OCI-LY3 (cell line): ENCODE results near the gene GABARAP.
A peak's percentile ranks its signal among the peaks of the same experiment; 100 is the strongest.
"Not testable (repeated sequence)": the region's sequence is repeated elsewhere in the genome, so short reads cannot be mapped to it uniquely, and the experiment has no call there.

Experiments
- H2AFZ ChIP-seq: fragments of 200-600, 300-600 bp; shearing (Covaris generic); 2 replicates; pipeline ENCODE4 v1.6.0; 2014; ENCODE audit warnings: antibody characterized with exemption, low read depth, low read length
- H3K27ac ChIP-seq: fragments of 200-600, 300-600 bp; sonication (generic); 2 replicates; pipeline ENCODE4 v1.5.1; 2014; ENCODE audit warnings: mild to moderate bottlenecking, low read length, moderate library complexity, mixed read lengths
- H3K27me3 ChIP-seq: fragments of 200-600, 300-600 bp; sonication (generic); 2 replicates; pipeline ENCODE4 v1.6.1; 2014; ENCODE audit warnings: low read depth, low read length, mixed read lengths
- H3K36me3 ChIP-seq: fragments of 200-600, 300-600 bp; sonication (generic); replicated peaks from 2 replicates; pipeline ENCODE3; 2014; ENCODE audit warnings: low read depth, low read length, mixed read lengths
- H3K4me1 ChIP-seq: fragments of 300-600, 200-600 bp; sonication (generic); 2 replicates; pipeline ENCODE4 v1.6.1; 2014; ENCODE audit warnings: low read length, mixed read lengths
- H3K4me2 ChIP-seq: fragments of 200-600, 300-600 bp; sonication (generic); 2 replicates; pipeline ENCODE4 v1.6.1; 2014; ENCODE audit warnings: low read length, mixed read lengths
- H3K4me3 ChIP-seq: fragments of 300-600, 200-600 bp; sonication (generic); 2 replicates; pipeline ENCODE4 v1.5.1; 2014; ENCODE audit warnings: antibody characterized with exemption, mild to moderate bottlenecking, low read length, moderate library complexity
- H3K79me2 ChIP-seq: fragments of 300-600, 200-600 bp; shearing (Covaris generic); 2 replicates; pipeline ENCODE4 v1.6.1; 2014; ENCODE audit warnings: mild to moderate bottlenecking, low read length, mixed read lengths
- H3K9ac ChIP-seq: fragments of 300-600, 200-600 bp; shearing (Covaris generic); 2 replicates; pipeline ENCODE4 v1.6.0; 2014; ENCODE audit warnings: mild to moderate bottlenecking, low read length, moderate library complexity
- H3K9me3 ChIP-seq: fragments of 200-600, 300-600 bp; shearing (Covaris generic); 2 replicates; pipeline ENCODE4 v1.6.1; 2014; ENCODE audit warnings: low read length, mixed read lengths; ENCODE audit not compliant: insufficient read depth
- H4K20me1 ChIP-seq: fragments of 200-600, 300-600 bp; sonication (generic); 2 replicates; pipeline ENCODE4 v1.6.1; 2016; ENCODE audit warnings: low read length, mixed read lengths; ENCODE audit not compliant: insufficient read depth
- CTCF ChIP-seq: fragments of 200-600, 300-600 bp; sonication (generic); IDR thresholded peaks from 2 replicates; pipeline ENCODE4 v1.5.1; 2014; ENCODE audit warnings: antibody characterized with exemption, low read length, low read depth
- EZH2phosphoT487 ChIP-seq: fragments of 200-600 bp; shearing (Covaris generic); IDR thresholded peaks from 2 replicates; pipeline ENCODE4 v1.6.1; 2018; ENCODE audit warnings: antibody characterized with exemption, mixed run types, low read depth

Gene GABARAP

GRCh38 chr17:7249830-7250229 lies 7.6 kb upstream of the GABARAP start:
- Histone ChIP-seq H3K36me3 (peaks cover 12% of the 10 kb centered on the region), H3K4me2 (peak overlapping the region; percentile 95), H2AFZ (no peak overlapping the region), H3K9ac (peak overlapping the region; percentile 98), H3K4me3 (peak overlapping the region; percentile 98), H3K9me3 (no peaks in the 10 kb centered on the region), H3K27me3 (no peaks in the 10 kb centered on the region), H3K4me1 (peaks cover 16% of the 10 kb centered on the region), H4K20me1 (peaks cover 8% of the 10 kb centered on the region), H3K79me2 (peaks cover 69% of the 10 kb centered on the region), H3K27ac (peak overlapping the region; percentile 94)
- TF ChIP-seq CTCF (no peak), EZH2phosphoT487 (no peak)

DNA sequence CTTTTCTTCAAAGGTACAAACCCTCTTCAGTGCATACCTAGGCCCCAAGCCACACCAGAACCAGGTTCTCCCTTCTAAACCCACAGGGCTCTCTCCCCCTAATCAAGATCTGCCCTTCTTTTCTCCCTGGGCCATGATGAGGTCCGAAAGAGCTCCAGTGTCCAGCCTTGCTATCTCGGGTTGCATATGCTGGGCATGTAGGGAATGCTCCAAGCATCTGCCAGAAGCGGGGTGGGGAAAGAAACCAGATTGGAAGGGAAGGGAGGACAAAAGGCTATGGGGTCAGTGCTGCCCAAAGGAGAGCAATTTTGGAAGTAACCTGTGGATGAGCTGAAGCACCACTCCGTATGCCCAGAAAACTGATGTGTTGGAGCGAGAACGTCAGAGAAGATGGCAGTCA lies 7.0 kb upstream of the GABARAP start:
- H3K4me2 ChIP-seq: peak overlapping the region; percentile 95
- H3K9me3 ChIP-seq: no peaks in the 10 kb centered on the region
- peaks cover 6% of the 10 kb centered on the region for H3K36me3 ChIP-seq
- H3K4me3 ChIP-seq: peak overlapping the region; percentile 98
- no peaks in the 10 kb centered on the region for H3K27me3 ChIP-seq
- peak overlapping the region; percentile 98; the same call in 1 of the 2 replicates for H3K9ac ChIP-seq
- H3K79me2 ChIP-seq: peaks cover 69% of the 10 kb centered on the region
- H4K20me1 ChIP-seq: peaks cover 8% of the 10 kb centered on the region
- no peak overlapping the region for H3K27ac ChIP-seq
- peaks cover 16% of the 10 kb centered on the region for H3K4me1 ChIP-seq
- no peak overlapping the region for H2AFZ ChIP-seq
- TF ChIP-seq EZH2phosphoT487 (no peak), CTCF (no peak)

DNA sequence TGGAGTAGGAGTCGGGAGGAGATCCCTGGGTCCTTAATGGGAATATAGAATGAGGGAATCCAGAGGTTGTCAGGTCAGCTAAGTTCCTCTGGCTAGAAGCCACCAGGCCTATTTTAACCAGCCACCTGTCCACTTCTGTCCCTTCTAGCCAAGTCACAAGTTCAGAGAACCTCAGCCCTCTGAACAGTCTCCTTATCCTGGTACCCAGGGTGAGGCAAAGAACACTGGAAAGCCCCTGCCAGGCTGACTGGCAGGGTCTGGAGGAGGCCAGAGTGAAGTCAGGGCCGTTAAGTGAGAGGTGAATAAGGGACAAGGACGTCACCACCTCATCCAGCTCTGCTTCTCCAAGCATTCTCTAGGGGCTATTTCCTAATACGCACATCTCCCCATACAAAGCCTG lies 6.5 kb upstream of the GABARAP start:
- H4K20me1 ChIP-seq: peaks cover 8% of the 10 kb centered on the region
- H2AFZ ChIP-seq: no peak overlapping the region
- H3K9me3 ChIP-seq: no peaks in the 10 kb centered on the region
- H3K36me3 ChIP-seq: peaks cover 3% of the 10 kb centered on the region
- H3K27ac ChIP-seq: no peak overlapping the region
- peaks cover 69% of the 10 kb centered on the region for H3K79me2 ChIP-seq
- no peak overlapping the region for H3K4me3 ChIP-seq
- H3K4me1 ChIP-seq: peaks cover 16% of the 10 kb centered on the region
- H3K9ac ChIP-seq: no peak overlapping the region
- no peaks in the 10 kb centered on the region for H3K27me3 ChIP-seq
- H3K4me2 ChIP-seq: peak overlapping the region; percentile 95
- TF ChIP-seq CTCF (no peak), EZH2phosphoT487 (no peak)

- no peak overlapping the region for H2AFZ ChIP-seq
- no peak for TF ChIP-seq CTCF
- TF ChIP-seq EZH2phosphoT487: no peak
- H3K27me3 ChIP-seq: no peaks in the 10 kb centered on the region
- no peak overlapping the region for H3K4me2 ChIP-seq
- no peak overlapping the region for H3K9ac ChIP-seq
- no peaks in the 10 kb centered on the region for H3K9me3 ChIP-seq
- peaks cover 8% of the 10 kb centered on the region for H4K20me1 ChIP-seq
- peaks cover 5% of the 10 kb centered on the region for H3K36me3 ChIP-seq
- no peak overlapping the region for H3K27ac ChIP-seq
- H3K4me1 ChIP-seq: peaks cover 14% of the 10 kb centered on the region
- peaks cover 61% of the 10 kb centered on the region for H3K79me2 ChIP-seq
- H3K4me3 ChIP-seq: no peak overlapping the region
Observed at GRCh38 chr17:7246779-7247178, 4.5 kb upstream of the GABARAP start.

GRCh38 chr17:7243838-7244237 lies 1.6 kb upstream of the GABARAP start:
- H3K9ac ChIP-seq, H3K4me2 ChIP-seq, H3K4me3 ChIP-seq, H3K36me3 ChIP-seq, H3K9me3 ChIP-seq, H3K27me3 ChIP-seq, H3K27ac ChIP-seq, H4K20me1 ChIP-seq, H2AFZ ChIP-seq: not testable (repeated sequence)
- H3K79me2 ChIP-seq: peaks cover 49% of the 10 kb centered on the region
- peaks cover 25% of the 10 kb centered on the region for H3K4me1 ChIP-seq
